B cell (primary cell): ENCODE measurements around the gene GTPBP4. TPM values are rescaled to one million over a fixed set of nuclear protein-coding genes. Genes with fewer than 3 reads are reported as not detected.

Experiments
- ATAC-seq: fragments of 200-7000 bp; cut with Tn5 transposase; one replicate; pipeline ENCODE4 v1.10.0; 2021; ENCODE audit warnings: low read depth, mild to moderate bottlenecking, moderate number of reproducible peaks, moderate library complexity
- CTCF ChIA-PET: fragments of 350-600 bp; sonication (Branson Sonifier 250); formaldehyde crosslinking; loops from one replicate; lab custom pipeline; 2021; ENCODE audit warnings: antibody characterized with exemption, inconsistent platforms; lab: Charles Lee
- POLR2A ChIA-PET: fragments of 350-600 bp; sonication (Branson Sonifier 250); formaldehyde crosslinking; loops from one replicate; lab custom pipeline; 2021; ENCODE audit warnings: antibody characterized with exemption; lab: Charles Lee
- DNase-seq: peaks from one replicate; pipeline ENCODE4 v3.0.0; 2013
- H2AFZ ChIP-seq: 2 replicates; pipeline ENCODE4 v1.6.1; 2012; ENCODE audit warnings: mild to moderate bottlenecking, low read depth, low read length; ENCODE audit not compliant: insufficient read depth, poor library complexity, severe bottlenecking
- H3K27ac ChIP-seq, 2 donors: 1 replicate in 1 of 2; 2 replicates in 1 of 2; pipeline ENCODE4 v1.5.1; 2012 to 2013; ENCODE audit warnings: low read length in 2 of 2, mild to moderate bottlenecking in 2 of 2, moderate library complexity in 1 of 2
- H3K27me3 ChIP-seq, 4 experiments: fragments of 200-600 bp in 1 of 4; sonication (generic) in 1 of 4; replicated peaks in 1 of 4; 1 replicate in 2 of 4; 2 replicates in 2 of 4; pipeline versions ENCODE4 v1.6.1 to v1.7.0; 2013 to 2016; ENCODE audit warnings: low read length in 3 of 4, mild to moderate bottlenecking in 2 of 4, mixed read lengths in 1 of 4, moderate library complexity in 1 of 4; ENCODE audit not compliant: insufficient read depth in 4 of 4, control insufficient read depth in 3 of 4; ENCODE audit errors: control extremely low read depth in 1 of 4
- H3K36me3 ChIP-seq, 2 experiments: replicated peaks in 1 of 2; 1 replicate in 1 of 2; 2 replicates in 1 of 2; pipeline versions ENCODE4 v1.6.1 to v1.7.1; 2013; ENCODE audit warnings: low read length in 1 of 2; ENCODE audit not compliant: insufficient read depth in 2 of 2, control insufficient read depth in 1 of 2; ENCODE audit errors: control extremely low read depth in 1 of 2, extremely low read depth in 1 of 2
- H3K4me1 ChIP-seq, 2 donors: fragments of 200-600 bp in 1 of 2; sonication (generic) in 1 of 2; 1 replicate in 1 of 2; 2 replicates in 1 of 2; pipeline versions ENCODE4 v1.5.1 to v1.6.1; 2013 to 2017; ENCODE audit warnings: low read length in 2 of 2; ENCODE audit not compliant: control insufficient read depth in 2 of 2, insufficient read depth in 2 of 2
- H3K4me2 ChIP-seq: replicated peaks from 2 replicates; pipeline ENCODE3; 2012; ENCODE audit warnings: mild to moderate bottlenecking, low read depth, low read length; ENCODE audit not compliant: poor library complexity, severe bottlenecking
- H3K4me3 ChIP-seq, 5 experiments: fragments of 200-600 bp in 1 of 5; sonication (generic) in 1 of 5; 1 replicate in 3 of 5; 2 replicates in 2 of 5; pipeline versions ENCODE4 v1.5.1 to v1.7.0; 2011 to 2016; ENCODE audit warnings: low read length in 4 of 5, mild to moderate bottlenecking in 4 of 5, low read depth in 2 of 5, control low read depth in 1 of 5, moderate library complexity in 1 of 5; ENCODE audit not compliant: insufficient read depth in 1 of 5; ENCODE audit errors: control extremely low read depth in 1 of 5, extremely low read depth in 1 of 5
- H3K79me2 ChIP-seq: fragments of 200-600 bp; sonication (generic); one replicate; pipeline ENCODE4 v1.6.0; 2016; ENCODE audit warnings: low read length; ENCODE audit not compliant: control insufficient read depth, insufficient read depth
- H3K9ac ChIP-seq: fragments of 200-600 bp; sonication (generic); 2 replicates; pipeline ENCODE4 v1.6.1; 2017; ENCODE audit warnings: mild to moderate bottlenecking, low read length, moderate library complexity
- H3K9me3 ChIP-seq, 3 donors: one replicate each; pipeline versions ENCODE4 v1.6.1 to v1.7.1; 2013; ENCODE audit warnings: low read length in 2 of 3; ENCODE audit not compliant: control insufficient read depth in 2 of 3, insufficient read depth in 1 of 3; ENCODE audit errors: control extremely low read depth in 1 of 3
- H4K20me1 ChIP-seq: 2 replicates; pipeline ENCODE4 v1.6.0; 2012; ENCODE audit warnings: mild to moderate bottlenecking, low read length; ENCODE audit not compliant: insufficient read depth, control insufficient read depth, poor library complexity, severe bottlenecking
- H3K27ac Mint-ChIP-seq: one replicate; pipeline ENCODE4 v1.8.0; 2021; ENCODE audit warnings: mixed read lengths
- H3K27me3 Mint-ChIP-seq: one replicate; pipeline ENCODE4 v1.8.0; 2021; ENCODE audit warnings: mixed read lengths
- H3K4me1 Mint-ChIP-seq: one replicate; pipeline ENCODE4 v1.8.0; 2021; ENCODE audit warnings: mixed read lengths
- H3K4me3 Mint-ChIP-seq: one replicate; pipeline ENCODE4 v1.8.0; 2021; ENCODE audit warnings: mixed read lengths
- H3K9me3 Mint-ChIP-seq: one replicate; pipeline ENCODE4 v1.8.0; 2022; ENCODE audit warnings: mixed read lengths; ENCODE audit not compliant: insufficient read depth
- EZH2 ChIP-seq: IDR thresholded peaks from 2 replicates; pipeline ENCODE4 v1.6.1; 2012; ENCODE audit warnings: borderline replicate concordance, low read depth, mild to moderate bottlenecking, moderate library complexity, low read length; ENCODE audit not compliant: insufficient read depth, poor library complexity, severe bottlenecking
- whole genome bisulfite sequencing: methylation state at CpG from one replicate; pipeline ENCODE4 v1.1.5; 2013; ENCODE audit warnings: missing lambda C conversion rate; ENCODE audit not compliant: insufficient coverage; 5-methylcytosine and 5-hydroxymethylcytosine counted together
- intact Hi-C: fragments of 100-400 bp; cut with micrococcal nuclease; formaldehyde crosslinking; loops from one replicate; pipeline ENCODE4 v1.10.0; 2022
- polyA plus RNA-seq: library from polyadenylated mRNA; depleted of rRNA; stranded (reverse); fragments of >200 nt; gene quantifications from 2 replicates; pipeline ENCODE4 v1.2.3, GENCODE V29; 2012
- total RNA-seq, 2 donors: library from RNA; stranded (reverse); fragments of 120-200 nt in 1 of 2; gene quantifications; 1 replicate in 1 of 2; 2 replicates in 1 of 2; pipeline versions ENCODE4 v1.2.3 to v1.2.4, GENCODE V29; 2013 to 2022
- TF ChIP-seq, protein P1 (sequence below): fragments of 200-600 bp; IDR thresholded peaks from one replicate; pipeline ENCODE4 v1.8.0; 2022; ENCODE audit warnings: antibody characterized with exemption, mild to moderate bottlenecking

GTPBP4 gene
- total and polyA plus RNA-seq, 2 donors (not counting 1 experiment from before 2014, with no cell fraction given), result 11.8 to 45.4 TPM

DNA sequence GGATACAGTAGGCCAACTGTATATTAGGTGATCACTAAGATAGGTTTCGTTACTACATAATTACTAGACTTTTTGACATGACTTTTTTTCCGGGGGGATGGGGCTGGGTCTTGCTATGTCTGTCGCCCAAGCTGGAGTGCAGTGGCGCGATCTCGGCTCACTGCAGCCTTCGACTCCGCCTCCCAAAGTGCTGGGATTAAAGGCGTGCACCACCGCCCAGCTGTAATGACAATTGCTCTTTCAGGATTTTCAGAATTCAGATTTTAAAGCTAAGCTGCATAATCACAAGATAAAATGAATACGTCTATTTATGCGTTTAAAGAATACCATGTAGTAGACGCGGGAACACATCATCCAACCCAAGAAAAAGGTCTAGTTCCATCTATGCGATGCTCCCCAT lies 59.7 kb downstream of the GTPBP4 start:
- DNase-seq (no peak), ATAC-seq (no peak)
- H3K9me3 Mint-ChIP-seq, result peaks cover 2% of the 10 kb centered on the region
- no peaks in the 10 kb centered on the region for H3K27me3 Mint-ChIP-seq
- Histone ChIP-seq H3K27me3 (no peaks in the 10 kb centered on the region), H3K4me3 (peak overlapping the region; percentile 79 to 95 (median 91)), H4K20me1 (peaks cover 17% of the 10 kb centered on the region), H3K4me2 (peak overlapping the region; percentile 91), H3K4me1 (peaks cover 45 to 54% of the 10 kb centered on the region in 2 donors), H3K9me3 (no peaks in the 10 kb centered on the region), H3K36me3 (peaks cover 9 to 18% of the 10 kb centered on the region in 2 experiments), H3K79me2 (peaks cover 52% of the 10 kb centered on the region), H3K27ac (peak overlapping the region; percentile 99 to 100), H3K9ac (peak overlapping the region; percentile 97), H2AFZ (no peak overlapping the region)
- H3K4me3 Mint-ChIP-seq, result peak overlapping the region; percentile 92
- CTCF ChIA-PET, result no interaction called here
- TF ChIP-seq, protein P1, sequence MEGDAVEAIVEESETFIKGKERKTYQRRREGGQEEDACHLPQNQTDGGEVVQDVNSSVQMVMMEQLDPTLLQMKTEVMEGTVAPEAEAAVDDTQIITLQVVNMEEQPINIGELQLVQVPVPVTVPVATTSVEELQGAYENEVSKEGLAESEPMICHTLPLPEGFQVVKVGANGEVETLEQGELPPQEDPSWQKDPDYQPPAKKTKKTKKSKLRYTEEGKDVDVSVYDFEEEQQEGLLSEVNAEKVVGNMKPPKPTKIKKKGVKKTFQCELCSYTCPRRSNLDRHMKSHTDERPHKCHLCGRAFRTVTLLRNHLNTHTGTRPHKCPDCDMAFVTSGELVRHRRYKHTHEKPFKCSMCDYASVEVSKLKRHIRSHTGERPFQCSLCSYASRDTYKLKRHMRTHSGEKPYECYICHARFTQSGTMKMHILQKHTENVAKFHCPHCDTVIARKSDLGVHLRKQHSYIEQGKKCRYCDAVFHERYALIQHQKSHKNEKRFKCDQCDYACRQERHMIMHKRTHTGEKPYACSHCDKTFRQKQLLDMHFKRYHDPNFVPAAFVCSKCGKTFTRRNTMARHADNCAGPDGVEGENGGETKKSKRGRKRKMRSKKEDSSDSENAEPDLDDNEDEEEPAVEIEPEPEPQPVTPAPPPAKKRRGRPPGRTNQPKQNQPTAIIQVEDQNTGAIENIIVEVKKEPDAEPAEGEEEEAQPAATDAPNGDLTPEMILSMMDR, result no peak
- TF ChIP-seq EZH2, result no peak
- intact Hi-C loops, result loop anchor here (1.0 to 10.0 kb wide), 3 partner anchors 8 to 921 kb away; partner anchors contain the start of gene WDR37
- 16% methylated on average over 11 of the region's 15 CpGs for WGBS
- POLR2A ChIA-PET, result interaction anchor here (2.3 kb wide), 1 partner anchor 60 kb away, joined by 11 read pairs; the partner anchor contains the start of gene GTPBP4
- H3K27ac Mint-ChIP-seq, result peak overlapping the region; percentile 97
- H3K4me1 Mint-ChIP-seq, result peaks cover 67% of the 10 kb centered on the region

DNA sequence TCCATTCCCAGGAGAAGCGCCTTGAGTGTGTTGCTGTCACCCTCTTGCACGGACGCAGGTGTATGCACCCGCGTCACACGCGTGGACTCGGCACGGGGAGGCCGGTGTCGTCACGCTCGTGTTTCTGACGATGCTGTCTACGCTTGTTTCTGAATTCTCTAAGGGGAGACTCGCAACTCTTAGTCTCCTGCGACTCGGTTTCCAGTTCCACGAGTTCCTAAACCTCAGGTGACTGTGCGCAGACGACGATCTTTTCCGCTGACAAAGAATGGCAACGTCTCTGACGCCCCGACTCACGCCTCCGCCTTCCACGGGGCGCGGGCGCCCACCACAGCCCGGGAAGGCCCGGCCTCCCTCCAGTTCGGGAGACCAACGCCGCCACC lies 60.1 kb downstream of the GTPBP4 start:
- H3K27ac Mint-ChIP-seq, result peak overlapping the region; percentile 97
- H3K4me3 ChIP-seq, result peak overlapping the region; percentile 79 to 95 (median 91)
- peak overlapping the region; percentile 92 for H3K4me3 Mint-ChIP-seq
- peaks cover 9 to 22% of the 10 kb centered on the region in 2 experiments for H3K36me3 ChIP-seq
- ChIA-PET POLR2A (interaction anchor here (0.6 to 2.3 kb wide), 6 partner anchors 10 to 119 kb away, joined by 3 to 11 read pairs (median 5); partner anchors contain the start of genes GTPBP4 and LARP4B), CTCF (no interaction called here)
- H3K4me2 ChIP-seq, result peak overlapping the region; percentile 91
- WGBS, result 0% methylated on average over 37 of the region's 37 CpGs
- H3K9me3 ChIP-seq, result no peaks in the 10 kb centered on the region
- no peak overlapping the region for H2AFZ ChIP-seq
- H3K27me3 Mint-ChIP-seq, result no peaks in the 10 kb centered on the region
- peak overlapping the region; percentile 99 to 100 for H3K27ac ChIP-seq
- DNase-seq (peak; percentile 90), ATAC-seq (peak; percentile 0)
- intact Hi-C loops, result loop anchor here (1.0 to 10.0 kb wide), 3 partner anchors 8 to 921 kb away; partner anchors contain the start of gene WDR37
- H4K20me1 ChIP-seq, result peaks cover 17% of the 10 kb centered on the region
- peaks cover 56% of the 10 kb centered on the region for H3K79me2 ChIP-seq
- peaks cover 65% of the 10 kb centered on the region for H3K4me1 Mint-ChIP-seq
- peaks cover 2% of the 10 kb centered on the region for H3K9me3 Mint-ChIP-seq
- H3K27me3 ChIP-seq, result no peaks in the 10 kb centered on the region
- H3K4me1 ChIP-seq, result peaks cover 41 to 50% of the 10 kb centered on the region in 2 donors
- TF ChIP-seq, protein P1, result no peak
- TF ChIP-seq EZH2, result no peak
- H3K9ac ChIP-seq, result peak overlapping the region; percentile 97
